GM18858 (cell line): ENCODE results near the gene FBRS.
"Not testable (repeated sequence)": the region's sequence is repeated elsewhere in the genome, so short reads cannot be mapped to it uniquely, and the experiment has no call there.

ENCODE experiments used
- ATAC-seq: cut with Tn5 transposase; IDR thresholded peaks from one replicate; pipeline ENCODE4 v1.9.1; 2021; ENCODE audit not compliant: unreplicated experiment

The FBRS gene

GRCh38 chr16:30664616-30665109 is 6.4 kb downstream of the FBRS start:
- no peak for ATAC-seq

- ATAC-seq: no peak
Measured at GRCh38 chr16:30665155-30665829, 7.1 kb downstream of the FBRS start.

GRCh38 chr16:30665830-30666190 is 7.6 kb downstream of the FBRS start:
- ATAC-seq: no peak

- no peak for ATAC-seq
Measured at GRCh38 chr16:30666681-30667080, 8.4 kb downstream of the FBRS start.

- no peak for ATAC-seq
Measured at GRCh38 chr16:30667361-30667905, 9.2 kb downstream of the FBRS start.

GRCh38 chr16:30668393-30668792 is 10.2 kb downstream of the FBRS start:
- ATAC-seq: no peak

GRCh38 chr16:30669026-30669902 is 11.0 kb downstream of the FBRS start:
- no peak for ATAC-seq

GRCh38 chr16:30669903-30670824 is 11.9 kb downstream of the FBRS start:
- ATAC-seq: no peak

GRCh38 chr16:30675143-30675542 is 16.9 kb downstream of the FBRS start:
- no peak for ATAC-seq

GRCh38 chr16:30677931-30678585 is 19.8 kb downstream of the FBRS start:
- no peak for ATAC-seq

- ATAC-seq: no peak
Measured at GRCh38 chr16:30678586-30678970, 20.3 kb downstream of the FBRS start.

GRCh38 chr16:30680326-30680725 is 22.1 kb downstream of the FBRS start:
- no peak for ATAC-seq

- ATAC-seq: no peak
Measured at GRCh38 chr16:30688701-30689100, 30.5 kb downstream of the FBRS start.

- ATAC-seq: no peak
Measured at GRCh38 chr16:30691907-30692306, 33.7 kb downstream of the FBRS start.

GRCh38 chr16:30692396-30693064 is 34.3 kb downstream of the FBRS start:
- no peak for ATAC-seq

- no peak for ATAC-seq
Measured at GRCh38 chr16:30694926-30695693, 36.9 kb downstream of the FBRS start.

- ATAC-seq: not testable (repeated sequence)
Measured at GRCh38 chr16:30696646-30697045, 38.4 kb downstream of the FBRS start.

GRCh38 chr16:30697264-30698138 is 39.3 kb downstream of the FBRS start:
- ATAC-seq: peak; percentile 78
